ENCODE data around the gene TCEANC.
"Not testable (repeated sequence)": the region's sequence is repeated elsewhere in the genome, so short reads cannot be mapped to it uniquely, and the experiment has no call there.

TCEANC gene

DNA sequence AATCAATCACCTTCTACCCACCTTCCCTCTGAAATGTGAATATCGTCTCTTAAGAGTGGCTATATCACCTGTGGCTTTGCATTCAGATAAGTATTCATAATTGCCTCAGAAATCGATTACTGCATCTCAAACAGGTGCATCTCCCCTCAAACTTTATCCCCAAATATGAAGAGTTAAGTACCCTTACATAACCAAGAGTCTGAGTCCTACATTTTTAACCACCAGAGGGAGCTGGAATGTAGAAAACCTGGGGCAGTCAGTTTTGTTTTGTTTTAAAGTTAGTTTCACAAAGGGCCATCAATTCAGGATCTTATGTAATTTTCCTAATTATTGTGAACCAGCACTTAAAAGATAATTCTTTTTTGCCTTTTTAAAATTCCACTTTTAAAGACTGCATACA lies 5.7 kb downstream of the TCEANC start:
- no peak for DNase-seq

DNA sequence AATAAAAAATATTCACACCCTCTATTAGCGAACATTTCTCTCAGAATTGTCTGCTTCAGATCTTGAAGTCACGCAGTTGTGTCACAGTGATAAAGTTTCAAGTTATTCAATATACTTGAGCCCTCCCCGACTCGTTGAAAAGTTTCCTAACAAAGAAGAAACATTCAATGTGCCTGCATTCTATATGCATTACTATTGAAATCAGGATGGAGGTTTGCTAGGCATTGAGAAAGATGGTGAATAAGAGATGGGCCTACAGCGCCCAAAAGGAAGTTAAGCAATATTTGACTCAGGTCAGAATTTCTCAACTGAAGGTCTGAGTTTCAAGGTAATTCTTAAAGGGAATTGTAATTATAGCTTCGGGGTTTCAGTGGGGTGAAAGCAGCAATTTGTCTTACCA lies 6.1 kb downstream of the TCEANC start:
- no peak for DNase-seq

DNA sequence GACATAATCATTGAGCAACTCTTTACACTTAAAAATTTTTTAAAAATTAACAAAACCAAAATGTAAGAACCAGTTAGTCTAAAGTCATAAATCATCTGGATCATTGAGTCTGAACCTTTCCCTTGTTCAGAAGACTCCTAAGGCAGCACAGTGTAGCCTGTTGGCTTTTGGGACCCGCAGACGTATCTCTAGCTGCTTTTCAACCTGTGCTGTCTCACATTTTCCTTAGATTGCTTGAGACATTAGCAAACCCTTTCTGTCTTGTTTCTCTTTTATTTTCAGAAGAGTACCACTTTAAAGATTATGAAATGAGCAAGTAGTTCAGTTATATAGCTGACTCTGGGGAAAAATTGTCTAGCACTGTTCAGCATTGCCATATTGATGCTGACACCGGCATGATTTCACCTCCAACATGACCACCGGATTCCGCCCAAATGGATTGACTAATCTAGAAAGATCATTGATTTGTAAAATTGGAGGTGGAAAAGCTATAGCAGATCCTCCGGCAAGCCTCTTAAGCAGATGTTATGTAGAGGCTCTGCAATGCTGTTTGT lies 8.9 kb downstream of the TCEANC start:
- DNase-seq, result no peak

DNA sequence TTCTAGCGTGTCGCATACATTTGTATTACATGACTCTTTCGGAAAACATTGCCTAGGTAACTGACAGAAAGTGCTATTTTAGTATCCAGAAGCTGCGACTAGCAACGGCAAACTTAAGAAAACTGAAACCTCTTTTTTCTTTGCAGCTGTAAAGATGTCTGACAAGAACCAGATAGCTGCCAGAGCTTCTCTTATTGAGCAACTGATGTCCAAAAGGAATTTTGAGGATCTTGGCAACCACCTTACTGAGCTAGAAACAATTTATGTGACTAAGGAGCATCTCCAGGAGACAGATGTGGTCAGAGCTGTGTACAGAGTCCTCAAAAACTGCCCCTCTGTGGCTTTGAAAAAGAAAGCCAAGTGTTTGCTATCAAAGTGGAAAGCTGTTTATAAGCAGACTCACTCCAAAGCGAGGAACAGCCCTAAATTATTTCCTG lies 9.4 kb downstream of the TCEANC start:
- no peak for DNase-seq

DNA sequence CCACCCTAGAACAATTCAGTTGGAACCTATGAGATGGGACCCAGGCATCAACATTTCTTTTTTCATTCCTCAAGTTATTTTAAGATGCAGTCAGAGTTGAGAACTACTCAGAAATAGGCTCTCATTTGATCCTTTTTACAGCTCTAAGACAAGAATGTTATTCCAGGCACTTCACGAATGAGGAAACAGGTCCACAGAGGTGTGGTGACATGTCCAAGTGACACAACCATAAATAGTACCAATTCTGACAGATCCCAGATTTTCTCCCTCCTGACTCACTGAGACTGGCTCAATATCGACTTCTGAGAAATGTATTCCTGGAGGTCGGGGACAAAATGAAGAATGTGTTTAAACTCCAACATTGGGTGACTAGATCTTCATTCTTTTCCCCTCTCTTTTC lies 11.1 kb downstream of the TCEANC start:
- no peak for DNase-seq

DNA sequence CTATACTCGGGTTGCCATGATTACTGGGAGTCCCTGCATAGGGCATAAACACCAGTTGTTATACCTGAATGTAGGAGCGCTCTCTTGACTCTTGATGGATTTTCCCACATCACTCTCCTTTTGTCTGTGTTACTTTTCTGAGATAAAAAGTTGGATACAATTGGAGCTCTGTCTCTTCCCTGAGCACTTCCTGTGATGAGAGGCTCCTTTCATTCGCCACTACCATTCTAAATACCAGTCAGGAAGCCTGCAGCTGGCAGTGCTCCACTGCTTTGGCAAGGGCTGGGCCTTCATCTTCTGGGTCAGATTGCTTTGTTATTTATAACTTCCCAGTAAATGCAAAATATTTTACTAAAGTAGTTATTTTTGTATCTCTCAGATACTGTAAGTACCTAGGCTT lies 13.9 kb downstream of the TCEANC start:
- DNase-seq, result no peak

DNA sequence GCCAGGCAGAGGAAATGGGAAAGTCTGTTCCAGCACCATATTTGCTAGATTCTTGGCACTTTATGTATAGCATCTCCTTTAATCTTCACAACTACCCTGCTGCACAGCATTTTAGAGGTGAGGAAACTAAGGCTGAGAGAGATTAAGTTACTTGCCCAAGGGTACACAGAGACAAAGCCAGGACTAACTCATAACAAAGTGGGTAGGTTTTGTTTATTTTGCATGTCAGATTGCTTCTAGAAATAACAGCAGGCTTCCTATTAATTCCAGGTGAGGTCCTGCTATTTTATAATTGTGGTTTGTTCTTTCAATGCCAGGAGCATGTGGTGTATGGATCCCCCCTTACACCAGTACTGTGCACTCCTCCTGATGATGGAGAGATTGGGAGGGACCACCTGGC lies 15.0 kb downstream of the TCEANC start:
- no peak for DNase-seq

DNA sequence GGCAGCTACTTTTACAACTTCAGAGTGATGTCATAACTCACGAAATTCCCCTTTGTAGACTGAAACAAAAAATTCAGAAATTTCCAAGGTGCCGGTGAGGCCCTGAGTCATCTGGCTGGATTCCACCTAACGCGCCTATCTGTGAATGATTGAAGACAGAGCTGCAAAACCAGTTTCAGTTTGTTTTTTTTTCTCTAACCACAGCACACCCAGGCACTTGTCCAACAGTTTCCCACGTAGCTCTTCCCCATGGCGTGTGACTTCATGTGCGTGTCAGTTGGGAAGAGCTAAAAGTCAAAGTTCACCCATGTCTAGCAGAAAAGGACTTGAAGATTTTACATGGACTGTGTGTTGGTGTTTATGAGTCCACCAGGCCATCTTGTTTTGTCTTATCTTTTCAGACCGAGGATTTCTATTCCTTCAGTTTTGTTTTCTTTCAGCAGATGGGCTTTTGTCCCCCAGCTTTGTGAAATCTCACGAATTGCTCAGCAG lies 16.4 kb downstream of the TCEANC start:
- no peak for DNase-seq

DNA sequence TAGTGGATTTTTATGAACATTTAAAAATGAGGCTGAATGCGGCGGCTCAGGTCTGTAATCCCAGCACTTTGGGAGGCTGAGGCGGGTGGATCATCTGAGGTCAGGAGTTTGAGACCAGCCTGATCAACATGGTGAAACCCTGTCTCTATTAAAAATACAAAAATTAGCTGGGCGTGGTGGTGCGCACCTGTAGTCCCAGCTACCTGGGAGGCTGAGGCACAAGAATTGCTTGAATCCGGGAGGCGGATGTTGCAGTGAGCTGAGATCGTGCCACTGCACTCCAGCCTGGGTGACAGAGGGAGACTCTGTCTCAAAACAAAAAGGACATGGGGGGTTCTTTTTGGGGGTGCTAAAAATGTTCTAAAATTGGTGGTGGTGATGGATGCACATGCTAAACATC lies 16.8 kb downstream of the TCEANC start:
- DNase-seq, result not testable (repeated sequence)

DNA sequence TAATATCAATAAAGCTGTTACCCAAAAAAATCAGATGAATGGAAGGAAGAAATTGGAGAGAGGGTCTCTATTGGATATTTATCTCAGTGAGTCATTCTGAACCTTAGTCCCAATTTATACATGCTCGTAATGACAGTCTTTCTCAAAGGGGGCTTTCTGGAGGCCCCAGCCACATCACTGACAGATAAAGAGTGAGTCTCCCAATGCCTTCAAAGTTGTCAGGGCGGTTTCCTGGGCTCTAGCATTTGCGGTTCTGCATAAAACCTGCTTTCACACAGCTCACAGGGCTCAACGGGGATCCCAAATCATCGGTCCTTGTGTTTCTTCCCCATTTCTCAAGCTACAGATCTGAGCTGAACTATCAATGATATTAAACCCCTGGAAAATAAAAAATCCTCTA lies 17.3 kb downstream of the TCEANC start:
- no peak for DNase-seq

DNA sequence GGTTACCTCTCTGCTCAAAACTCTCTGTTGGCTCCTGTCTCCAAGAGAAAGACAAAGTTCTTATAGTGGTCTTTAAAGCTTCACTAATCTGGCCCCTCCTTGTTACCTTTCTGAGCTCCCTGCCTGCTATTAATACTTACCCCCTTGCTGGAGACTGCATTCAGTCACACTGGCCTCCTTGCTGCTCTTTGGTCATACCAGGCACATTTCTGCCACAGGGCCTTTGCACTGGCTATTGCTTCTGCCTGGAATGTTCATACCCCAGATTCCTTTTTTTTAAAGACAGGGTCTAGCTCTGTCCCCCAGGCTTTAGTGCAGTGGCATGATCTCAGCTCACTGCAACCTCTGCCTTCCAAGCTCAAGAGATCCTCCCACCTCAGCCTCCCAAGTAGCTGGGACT lies 20.1 kb downstream of the TCEANC start:
- no peak for DNase-seq

DNA sequence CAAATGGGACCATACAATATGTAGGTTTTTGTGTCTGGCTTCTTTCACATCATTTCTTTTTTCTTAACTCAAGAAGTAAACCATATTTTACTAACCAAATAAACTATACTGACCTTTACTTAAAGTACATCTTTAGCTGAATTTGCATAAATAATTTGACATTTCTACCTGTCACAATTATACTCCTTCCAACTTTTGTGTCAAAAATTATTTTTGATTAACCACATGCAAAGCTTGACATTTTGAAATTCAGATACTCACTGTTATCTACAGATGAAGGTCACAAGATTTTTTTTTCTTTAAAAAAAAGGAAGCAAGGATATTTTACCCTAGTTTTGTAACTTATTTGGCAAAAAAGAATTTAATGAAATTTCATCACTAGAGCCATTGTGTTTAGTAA lies 23.9 kb downstream of the TCEANC start:
- DNase-seq, result no peak

DNA sequence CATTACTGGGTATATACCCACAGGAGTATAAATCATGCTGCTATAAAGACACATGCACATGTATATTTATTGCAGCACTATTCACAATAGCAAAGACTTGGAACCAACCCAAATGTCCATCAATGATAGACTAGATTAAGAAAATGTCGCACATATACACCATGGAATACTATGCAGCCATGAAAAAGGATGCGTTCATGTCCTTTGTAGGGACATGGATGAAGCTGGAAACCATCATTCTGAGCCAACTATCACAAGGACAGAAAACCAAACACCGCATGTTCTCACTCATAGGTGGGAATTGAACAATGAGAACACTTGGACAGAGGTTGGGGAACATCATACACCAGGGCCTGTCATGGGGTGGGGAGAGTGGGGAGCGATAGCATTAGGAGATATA lies 26.8 kb downstream of the TCEANC start:
- DNase-seq, result not testable (repeated sequence)

DNA sequence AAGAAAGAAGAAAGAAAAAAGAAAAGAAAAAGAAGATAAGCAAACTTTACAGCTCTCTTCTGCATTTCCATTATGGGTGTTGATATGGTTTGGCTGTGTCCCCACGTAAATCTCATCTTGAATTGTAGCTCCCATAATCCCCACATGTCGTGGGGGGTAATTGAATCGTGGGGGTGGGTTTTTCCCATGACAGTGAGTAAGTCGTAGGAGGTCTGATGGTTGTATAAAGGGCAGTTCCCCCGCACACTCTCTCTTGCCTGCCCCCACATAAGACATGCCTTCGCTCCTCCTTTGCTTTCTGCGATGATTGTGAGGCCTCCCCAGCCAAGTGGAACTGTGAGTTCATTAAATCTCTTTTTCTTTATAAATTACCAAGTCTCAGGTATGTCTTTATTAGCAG lies 28.7 kb downstream of the TCEANC start:
- no peak for DNase-seq

DNA sequence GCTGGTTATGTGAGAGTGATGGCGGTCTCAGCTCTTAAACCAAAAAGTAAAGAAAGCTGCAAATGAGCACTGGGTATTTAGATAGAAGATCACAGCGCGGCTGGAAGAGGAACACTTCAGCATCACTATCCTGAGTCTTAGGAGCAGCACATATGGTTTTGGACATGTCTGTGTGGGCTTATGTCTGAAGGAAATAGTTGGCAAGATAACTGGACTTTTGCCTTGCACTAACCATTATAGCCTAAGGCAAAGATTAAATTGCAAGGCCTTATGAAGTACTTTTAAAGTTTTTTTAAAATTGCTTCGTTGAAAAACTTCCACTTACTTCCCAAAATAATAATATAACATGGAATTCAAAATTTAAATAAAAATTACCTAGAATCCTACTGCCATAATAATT lies 31.4 kb downstream of the TCEANC start:
- no peak for DNase-seq

DNA sequence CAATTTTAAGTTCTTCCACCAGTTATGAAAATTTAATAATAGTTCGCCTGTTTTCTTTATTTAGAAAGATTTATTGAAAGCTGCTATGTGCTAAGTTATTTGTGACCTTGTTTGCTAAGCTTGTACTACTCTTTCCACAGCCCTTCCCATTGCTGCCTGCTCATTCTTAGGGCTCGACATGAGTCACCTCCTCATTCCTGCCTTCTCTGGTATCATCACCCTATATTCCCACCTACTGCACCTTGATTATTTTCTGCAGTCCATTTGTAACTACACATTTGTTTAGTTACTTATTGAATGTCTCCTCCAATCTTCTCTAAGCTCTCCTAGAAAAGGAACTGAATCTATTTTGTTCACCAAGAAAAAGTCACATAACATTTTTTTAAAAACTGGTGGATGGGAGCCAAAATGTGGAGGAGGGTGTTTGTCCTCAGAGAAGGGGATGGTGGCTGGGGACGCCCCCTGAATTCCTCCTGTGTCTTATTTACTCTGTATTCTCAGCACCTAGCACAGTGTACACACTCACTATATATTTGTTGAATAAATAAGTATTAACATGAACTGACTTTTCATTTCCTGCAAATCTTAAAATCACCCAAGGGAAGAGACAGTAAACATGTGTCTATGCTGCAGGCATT lies 32.3 kb downstream of the TCEANC start:
- DNase-seq, result no peak

DNA sequence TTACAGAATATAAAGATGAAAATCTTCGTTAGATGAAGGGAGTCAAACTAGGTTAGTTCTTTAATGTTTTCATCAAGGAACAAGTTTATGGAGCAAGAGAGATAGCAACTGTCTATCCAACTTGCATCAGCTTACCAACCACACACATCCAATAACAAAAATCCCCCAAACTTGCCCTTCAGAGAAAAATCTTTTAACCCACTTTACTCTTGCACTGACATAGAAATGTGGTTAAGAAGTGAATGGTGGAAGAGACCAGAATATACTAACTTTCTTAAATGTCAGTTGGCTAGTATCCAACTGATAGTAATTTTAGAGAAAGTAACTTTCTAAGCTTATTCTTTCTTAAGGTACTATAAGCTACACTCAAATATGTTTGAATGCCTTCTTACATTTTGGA lies 34.3 kb downstream of the TCEANC start:
- no peak for DNase-seq

DNA sequence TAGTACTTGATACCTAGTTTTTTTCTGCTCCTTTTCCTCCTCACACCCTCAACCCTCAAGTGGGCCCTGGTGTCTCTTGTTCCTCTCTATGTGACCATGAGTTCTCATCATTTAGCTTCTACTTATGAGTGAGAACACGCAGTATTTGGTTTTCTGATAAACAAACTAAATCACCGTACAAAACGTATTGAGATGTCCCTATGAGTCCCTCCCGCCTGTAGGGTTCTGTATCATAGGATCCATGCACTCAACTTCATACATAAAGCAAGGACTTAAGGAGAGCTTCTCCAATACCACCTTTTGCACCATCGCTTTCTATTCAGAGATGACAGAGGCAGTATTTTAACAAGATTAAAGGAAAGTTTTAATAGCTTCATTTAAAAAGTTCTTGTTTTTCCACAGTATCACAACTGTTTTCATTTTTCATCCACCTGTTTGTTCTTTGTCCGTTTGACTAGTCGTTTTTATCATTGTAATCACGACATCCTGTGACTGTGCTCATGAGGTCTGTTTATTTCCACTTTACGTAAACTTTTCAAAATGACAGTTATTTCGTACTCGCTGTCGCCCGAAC lies 35.5 kb downstream of the TCEANC start:
- no peak for DNase-seq

DNA sequence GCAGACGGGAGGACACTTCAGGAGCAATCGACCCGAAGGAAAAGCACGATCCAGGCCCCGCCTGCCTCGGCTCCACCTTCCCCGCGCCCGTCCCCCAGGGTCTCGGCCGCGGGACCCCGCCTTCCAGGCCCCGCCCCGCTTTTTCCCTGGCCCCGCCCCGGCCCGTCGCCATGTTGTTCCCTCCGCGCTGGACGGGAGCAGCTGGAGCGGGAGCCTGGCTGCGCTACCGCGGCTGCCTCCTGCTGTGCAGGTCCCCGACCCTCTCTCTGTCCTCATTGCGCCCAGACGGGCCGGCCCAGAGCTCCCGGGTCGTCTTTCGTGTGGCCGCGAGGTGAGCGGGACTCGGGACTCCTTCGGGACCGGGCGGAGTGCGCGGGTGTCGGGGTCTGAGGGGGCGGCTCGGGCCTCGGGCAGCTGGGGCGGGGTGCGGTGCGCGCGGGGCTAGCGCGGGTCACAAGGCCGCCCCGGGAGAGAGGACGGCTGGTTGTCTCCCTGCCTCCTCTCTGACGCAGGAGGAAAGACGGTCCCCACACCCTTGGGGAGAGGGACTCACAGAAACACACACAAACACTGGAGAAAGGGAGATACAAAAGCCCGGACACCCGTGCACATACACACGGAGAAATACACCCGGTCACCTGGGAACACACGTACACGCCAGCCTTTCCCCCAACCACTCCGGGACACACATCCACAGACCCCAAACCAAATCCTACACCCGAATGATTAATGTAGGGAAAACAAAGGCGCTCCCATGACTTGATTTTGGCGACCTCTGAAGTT lies 36.2 kb downstream of the TCEANC start, which contains the start of gene RAB9A:
Gene RAB9A, plus strand, starts transcription at position 171 of the 783 bp plus-strand sequence. CDS start 19,619 bp downstream, outside the sequence.
- peak; percentile 51 for DNase-seq

DNA sequence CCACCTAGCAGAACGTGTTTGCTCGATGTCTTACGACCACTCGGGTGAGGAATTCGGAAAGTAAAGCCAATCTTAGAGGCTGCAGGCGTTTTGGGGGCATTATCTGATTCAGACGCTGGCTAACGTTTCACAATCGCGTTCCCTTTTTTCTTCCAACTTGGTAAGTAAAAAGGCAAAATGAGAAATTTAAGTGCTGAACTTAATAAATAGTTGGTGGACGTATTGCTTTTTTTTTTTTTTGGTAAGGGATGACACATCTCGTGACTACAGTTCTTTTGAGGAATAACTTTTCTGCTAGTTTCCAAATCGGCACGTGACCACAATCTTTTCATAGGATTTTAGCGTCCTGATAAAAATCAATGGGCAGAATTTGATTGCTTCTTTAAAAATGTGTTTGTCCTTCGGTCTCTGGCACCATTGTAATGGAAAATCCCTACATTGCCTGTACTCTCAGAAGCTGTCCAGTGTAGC lies 36.8 kb downstream of the TCEANC start:
- DNase-seq, result no peak

DNA sequence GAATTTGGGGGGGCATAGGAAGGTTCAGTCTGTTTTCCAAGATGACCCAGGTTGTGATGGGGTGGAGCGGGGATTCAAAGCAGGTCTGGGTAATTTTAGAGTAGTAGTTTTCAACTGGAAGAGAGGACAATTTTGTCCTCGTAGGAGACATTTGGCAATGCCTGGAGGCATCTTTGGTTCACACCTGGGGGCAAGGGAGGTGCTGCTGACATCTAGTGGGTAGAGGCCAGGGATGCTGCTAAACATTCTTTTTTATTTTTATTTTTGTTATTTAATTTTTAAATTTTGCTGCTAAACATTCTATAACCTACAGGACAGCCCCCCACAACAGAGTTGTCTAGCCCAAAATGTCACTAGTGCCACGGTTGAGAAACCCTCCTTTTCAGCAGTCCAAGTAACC lies 37.9 kb downstream of the TCEANC start:
- no peak for DNase-seq

DNA sequence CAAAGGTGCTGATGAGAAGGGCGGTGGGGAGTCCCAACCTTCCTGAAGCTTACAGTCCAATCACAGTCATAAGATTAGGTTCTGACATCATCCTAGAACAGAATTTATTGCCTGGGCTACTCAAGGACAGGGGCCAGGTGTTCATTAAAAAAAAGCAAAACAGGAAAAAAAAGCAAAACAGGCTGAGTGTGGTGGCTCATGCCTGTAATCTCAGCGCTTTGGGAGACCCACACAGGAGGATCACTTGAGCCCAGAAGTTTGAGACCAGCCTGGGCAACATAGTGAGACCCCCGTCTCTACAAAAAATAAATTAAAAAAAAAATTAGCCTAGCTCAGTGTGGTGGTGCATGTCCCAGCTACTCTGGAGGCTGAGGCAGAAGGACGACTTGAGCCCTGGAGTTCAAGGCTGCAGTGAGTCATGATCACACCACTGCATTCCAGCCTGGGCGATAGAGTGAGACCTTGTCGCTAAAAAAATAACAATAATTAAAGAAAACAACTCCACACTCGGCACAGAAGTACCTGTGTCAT lies 39.0 kb downstream of the TCEANC start:
- no peak for DNase-seq

DNA sequence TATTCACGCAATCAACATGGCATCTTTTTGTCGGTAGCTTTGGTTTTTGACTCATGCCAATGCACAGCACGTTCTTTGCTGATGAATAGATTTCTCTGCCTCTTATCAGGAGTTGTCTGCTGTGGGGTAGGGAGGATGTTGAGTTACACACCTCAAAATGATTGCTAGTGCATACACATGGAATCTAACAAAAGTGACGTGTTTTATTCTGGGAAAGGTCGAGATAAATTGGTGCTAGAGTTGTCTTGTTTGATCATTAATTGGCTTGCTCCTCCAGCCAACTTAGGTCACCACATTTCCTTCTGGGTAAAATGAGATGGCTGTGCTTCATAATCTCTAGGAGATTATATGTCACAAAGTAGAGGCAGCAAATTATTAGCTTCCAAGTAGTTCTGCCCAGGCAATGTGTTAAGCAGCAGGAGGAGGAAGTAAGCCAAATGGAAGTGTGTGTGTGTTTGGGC lies 39.9 kb downstream of the TCEANC start:
- DNase-seq, result no peak

Data from NCI-H1436 (cell line).